ENCODE measurements around the gene A4GALT.
"Not testable (repeated sequence)": the region's sequence is repeated elsewhere in the genome, so short reads cannot be mapped to it uniquely, and the experiment has no call there.

Gene A4GALT

GRCh38 chr22:42686756-42687491 is 33.7 kb downstream of the A4GALT start:
- no peaks in the 10 kb centered on the region for H3K27me3 Mint-ChIP-seq (ENCODE audit: low read depth)
- H3K36me3 Mint-ChIP-seq (ENCODE audit: low read depth): no peaks in the 10 kb centered on the region
- no peak overlapping the region for H3K4me3 Mint-ChIP-seq
- H3K27ac Mint-ChIP-seq: no peak overlapping the region
- H3K4me1 Mint-ChIP-seq (ENCODE audit: low read depth): no peaks in the 10 kb centered on the region
- H3K9me3 Mint-ChIP-seq: no peaks in the 10 kb centered on the region

- Mint-ChIP-seq H3K27me3 (ENCODE audit: low read depth) (no peaks in the 10 kb centered on the region), H3K4me3 (no peak overlapping the region), H3K4me1 (ENCODE audit: low read depth) (no peaks in the 10 kb centered on the region), H3K36me3 (ENCODE audit: low read depth) (no peaks in the 10 kb centered on the region), H3K27ac (no peak overlapping the region), H3K9me3 (no peaks in the 10 kb centered on the region)
These were observed 34.6 kb downstream of the A4GALT start for GRCh38 chr22:42685941-42686653.

GRCh38 chr22:42684462-42685195 is 36.0 kb downstream of the A4GALT start:
- no peaks in the 10 kb centered on the region for H3K4me1 Mint-ChIP-seq (ENCODE audit: low read depth)
- H3K27me3 Mint-ChIP-seq (ENCODE audit: low read depth): no peaks in the 10 kb centered on the region
- H3K36me3 Mint-ChIP-seq (ENCODE audit: low read depth): no peaks in the 10 kb centered on the region
- no peak overlapping the region for H3K27ac Mint-ChIP-seq
- no peak overlapping the region for H3K4me3 Mint-ChIP-seq
- H3K9me3 Mint-ChIP-seq: peaks cover under 1% of the 10 kb centered on the region

GRCh38 chr22:42683578-42684283 is 36.9 kb downstream of the A4GALT start:
- Mint-ChIP-seq H3K4me1 (ENCODE audit: low read depth) (no peaks in the 10 kb centered on the region), H3K27ac (no peak overlapping the region), H3K27me3 (ENCODE audit: low read depth) (no peaks in the 10 kb centered on the region), H3K4me3 (no peak overlapping the region), H3K9me3 (peaks cover 9% of the 10 kb centered on the region), H3K36me3 (ENCODE audit: low read depth) (no peaks in the 10 kb centered on the region)

GRCh38 chr22:42682113-42682851 is 38.4 kb downstream of the A4GALT start:
- no peaks in the 10 kb centered on the region for H3K36me3 Mint-ChIP-seq (ENCODE audit: low read depth)
- H3K27me3 Mint-ChIP-seq (ENCODE audit: low read depth): no peaks in the 10 kb centered on the region
- H3K27ac Mint-ChIP-seq: no peak overlapping the region
- H3K4me1 Mint-ChIP-seq (ENCODE audit: low read depth): no peaks in the 10 kb centered on the region
- no peak overlapping the region for H3K4me3 Mint-ChIP-seq
- H3K9me3 Mint-ChIP-seq: peaks cover 17% of the 10 kb centered on the region

- Mint-ChIP-seq H3K27ac (no peak overlapping the region), H3K4me3 (no peak overlapping the region), H3K4me1 (ENCODE audit: low read depth) (no peaks in the 10 kb centered on the region), H3K9me3 (peaks cover 17% of the 10 kb centered on the region), H3K27me3 (ENCODE audit: low read depth) (no peaks in the 10 kb centered on the region), H3K36me3 (ENCODE audit: low read depth) (no peaks in the 10 kb centered on the region)
These were observed 40.0 kb downstream of the A4GALT start for GRCh38 chr22:42680648-42681047.

GRCh38 chr22:42679691-42680090 is 41.0 kb downstream of the A4GALT start:
- Mint-ChIP-seq H3K27me3 (ENCODE audit: low read depth) (no peaks in the 10 kb centered on the region), H3K27ac (no peak overlapping the region)

GRCh38 chr22:42678894-42679293 is 41.8 kb downstream of the A4GALT start:
- Mint-ChIP-seq H3K4me3 (no peak overlapping the region), H3K36me3 (ENCODE audit: low read depth) (no peaks in the 10 kb centered on the region), H3K4me1 (ENCODE audit: low read depth) (no peaks in the 10 kb centered on the region), H3K27me3 (ENCODE audit: low read depth) (no peaks in the 10 kb centered on the region), H3K27ac (no peak overlapping the region), H3K9me3 (peaks cover 17% of the 10 kb centered on the region)

More at GRCh38 chr22:42679691-42680090, 41.0 kb downstream of the A4GALT start:
- H3K4me1 Mint-ChIP-seq (ENCODE audit: low read depth): no peaks in the 10 kb centered on the region
- no peak overlapping the region for H3K4me3 Mint-ChIP-seq
- no peaks in the 10 kb centered on the region for H3K36me3 Mint-ChIP-seq (ENCODE audit: low read depth)
- H3K9me3 Mint-ChIP-seq: peaks cover 17% of the 10 kb centered on the region

GRCh38 chr22:42677936-42678335 is 42.7 kb downstream of the A4GALT start:
- not testable (repeated sequence) for H3K4me3 Mint-ChIP-seq; H3K36me3 Mint-ChIP-seq (ENCODE audit: low read depth); H3K27me3 Mint-ChIP-seq (ENCODE audit: low read depth); H3K27ac Mint-ChIP-seq; H3K4me1 Mint-ChIP-seq (ENCODE audit: low read depth)
- peaks cover 17% of the 10 kb centered on the region for H3K9me3 Mint-ChIP-seq

GRCh38 chr22:42676059-42676607 is 44.5 kb downstream of the A4GALT start:
- H3K9me3 Mint-ChIP-seq: peaks cover 17% of the 10 kb centered on the region
- no peaks in the 10 kb centered on the region for H3K36me3 Mint-ChIP-seq (ENCODE audit: low read depth)
- peaks cover 3% of the 10 kb centered on the region for H3K27me3 Mint-ChIP-seq (ENCODE audit: low read depth)
- H3K27ac Mint-ChIP-seq: no peak overlapping the region
- H3K4me3 Mint-ChIP-seq: no peak overlapping the region
- H3K4me1 Mint-ChIP-seq (ENCODE audit: low read depth): peaks cover 4% of the 10 kb centered on the region

- Mint-ChIP-seq H3K4me1 (ENCODE audit: low read depth) (peaks cover 12% of the 10 kb centered on the region), H3K9me3 (peaks cover 10% of the 10 kb centered on the region), H3K27me3 (ENCODE audit: low read depth) (peaks cover 3% of the 10 kb centered on the region), H3K4me3 (no peak overlapping the region), H3K36me3 (ENCODE audit: low read depth) (no peaks in the 10 kb centered on the region), H3K27ac (no peak overlapping the region)
These were observed 46.7 kb downstream of the A4GALT start for GRCh38 chr22:42673898-42674401.

- not testable (repeated sequence) for H3K27me3 Mint-ChIP-seq (ENCODE audit: low read depth); H3K36me3 Mint-ChIP-seq (ENCODE audit: low read depth); H3K27ac Mint-ChIP-seq; H3K9me3 Mint-ChIP-seq; H3K4me3 Mint-ChIP-seq
- peaks cover 12% of the 10 kb centered on the region for H3K4me1 Mint-ChIP-seq (ENCODE audit: low read depth)
These were observed 47.6 kb downstream of the A4GALT start for GRCh38 chr22:42673071-42673470.

GRCh38 chr22:42670921-42671709 is 49.6 kb downstream of the A4GALT start:
- Mint-ChIP-seq H3K27me3 (ENCODE audit: low read depth) (peaks cover 3% of the 10 kb centered on the region), H3K4me1 (ENCODE audit: low read depth) (peaks cover 12% of the 10 kb centered on the region), H3K27ac (peak overlapping the region; percentile 20), H3K4me3 (peak overlapping the region; percentile 10), H3K36me3 (ENCODE audit: low read depth) (no peaks in the 10 kb centered on the region), H3K9me3 (no peaks in the 10 kb centered on the region)
